A549 treated with AZD9567 at 1 μM for 4 hours (cell line): ENCODE measurements around the gene KLHL20. TPM values are rescaled to one million over a fixed set of nuclear protein-coding genes. Genes with fewer than 3 reads are reported as not detected.

ENCODE experiments used
- total RNA-seq: library from RNA; stranded (reverse); fragments of 200-300 nt; extraction: Qiagen RNA extraction; gene quantifications from 5 replicates; pipeline ENCODE4 v1.2.3, GENCODE V29; 2022; ENCODE audit not compliant: insufficient read depth

Gene KLHL20, protein sequence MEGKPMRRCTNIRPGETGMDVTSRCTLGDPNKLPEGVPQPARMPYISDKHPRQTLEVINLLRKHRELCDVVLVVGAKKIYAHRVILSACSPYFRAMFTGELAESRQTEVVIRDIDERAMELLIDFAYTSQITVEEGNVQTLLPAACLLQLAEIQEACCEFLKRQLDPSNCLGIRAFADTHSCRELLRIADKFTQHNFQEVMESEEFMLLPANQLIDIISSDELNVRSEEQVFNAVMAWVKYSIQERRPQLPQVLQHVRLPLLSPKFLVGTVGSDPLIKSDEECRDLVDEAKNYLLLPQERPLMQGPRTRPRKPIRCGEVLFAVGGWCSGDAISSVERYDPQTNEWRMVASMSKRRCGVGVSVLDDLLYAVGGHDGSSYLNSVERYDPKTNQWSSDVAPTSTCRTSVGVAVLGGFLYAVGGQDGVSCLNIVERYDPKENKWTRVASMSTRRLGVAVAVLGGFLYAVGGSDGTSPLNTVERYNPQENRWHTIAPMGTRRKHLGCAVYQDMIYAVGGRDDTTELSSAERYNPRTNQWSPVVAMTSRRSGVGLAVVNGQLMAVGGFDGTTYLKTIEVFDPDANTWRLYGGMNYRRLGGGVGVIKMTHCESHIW
- 11.7 to 21.0 TPM (median 14.3 TPM) in 5 replicates for total RNA-seq

DNA sequence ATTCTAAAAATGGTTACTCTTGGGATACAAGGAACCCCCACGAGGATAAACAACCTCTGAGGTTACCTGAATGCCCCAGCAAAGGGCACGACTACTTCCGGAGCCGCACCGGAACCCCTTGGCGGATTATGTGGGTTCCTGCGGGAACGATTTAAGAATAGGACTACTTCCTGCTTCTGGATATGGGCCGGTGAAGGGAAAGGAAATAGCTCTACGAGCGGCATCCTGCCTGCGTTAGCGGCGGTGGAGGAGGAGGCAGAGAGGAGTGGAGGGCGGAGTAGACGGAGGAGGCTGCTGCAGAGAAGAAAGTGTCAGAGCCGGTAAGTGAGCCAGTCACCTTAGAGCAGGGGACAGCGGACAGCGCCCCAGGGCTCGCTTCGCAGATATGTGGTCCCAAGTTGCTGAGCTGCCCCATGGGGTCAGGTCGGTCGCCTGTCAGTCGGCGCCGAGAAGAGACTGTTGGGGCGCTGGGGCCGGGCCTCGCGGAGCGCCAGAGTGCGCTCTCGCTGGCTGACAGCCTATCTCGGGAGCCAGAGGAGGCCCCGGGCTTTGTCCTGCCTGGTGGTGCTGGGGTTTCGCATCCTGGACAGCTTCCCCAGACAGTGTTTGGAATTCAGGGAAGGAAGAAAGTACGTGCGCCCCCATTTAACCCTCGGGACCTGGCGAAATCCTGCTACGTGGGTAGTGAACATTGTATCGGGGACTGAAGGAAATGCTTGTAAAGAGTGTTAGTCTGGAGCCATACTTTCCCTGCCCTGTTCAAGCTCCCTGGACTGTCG, at the start of gene KLHL20:
Gene KLHL20, plus strand, starts transcription at position 223 of the 779 bp plus-strand sequence. CDS start 1,063 bp downstream, outside the sequence.

GRCh38 chr1:173669491-173669941, 45.3 kb upstream of the KLHL20 start, which contains the start of gene ANKRD45:
Gene ANKRD45, minus strand, starts transcription at chr1:173669851. Its CDS starts 10,433 bp downstream, at chr1:173659418.

DNA sequence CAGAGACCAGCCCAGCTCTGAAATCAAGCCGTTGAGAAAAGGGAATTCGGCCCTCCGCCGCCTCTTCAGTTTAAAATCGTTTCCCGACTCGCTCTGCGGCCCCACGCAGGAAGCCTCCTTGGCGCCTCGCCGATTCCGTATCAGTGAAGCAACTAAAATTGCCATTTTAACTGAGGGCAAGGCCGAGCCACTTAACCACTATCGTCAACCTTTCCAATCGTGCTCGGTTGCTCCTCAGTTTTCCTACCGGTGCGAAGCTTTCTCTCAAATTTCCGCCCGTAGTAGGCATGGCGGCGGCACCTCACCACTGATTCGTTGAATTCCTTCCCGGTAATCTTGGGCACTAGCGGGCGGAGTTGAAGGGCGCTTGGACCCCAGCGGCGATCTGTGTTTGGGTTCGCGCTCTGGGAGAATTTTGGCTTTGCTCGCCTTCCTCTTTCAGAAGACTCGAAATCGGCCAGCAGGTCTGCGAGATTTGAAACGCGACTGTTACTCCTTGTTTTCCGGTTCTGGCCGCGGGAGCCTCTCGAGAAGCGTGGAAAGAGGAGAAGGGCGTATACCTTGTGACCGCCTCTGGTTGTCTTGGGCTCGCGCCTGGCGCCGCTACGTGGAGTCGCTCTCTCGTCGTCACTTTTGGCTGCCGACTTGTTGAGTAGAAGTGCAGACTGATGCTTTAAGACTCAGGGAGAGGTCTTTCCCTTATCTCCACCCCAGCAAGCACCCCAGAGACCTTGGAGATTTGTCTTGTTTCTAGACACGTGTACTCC, 109.7 kb downstream of the KLHL20 start, which contains the start of the genes CENPL and DARS2:
Gene CENPL, minus strand, starts transcription at position 569 of the 767 bp plus-strand sequence. CDS start 13,584 bp downstream, outside the sequence.
Gene DARS2, plus strand, starts transcription at position 359 of the 767 bp plus-strand sequence. CDS start 557 bp downstream, outside the sequence.

Other genes with a start within 250 kb of the KLHL20 start
- 300 to 353 TPM (median 325 TPM) in 5 replicates for gene PRDX6, start 237.6 kb upstream of the KLHL20 start, total RNA-seq
- gene SLC9C2, start 111.9 kb upstream of the KLHL20 start, total RNA-seq: not detected in 5 replicates
- gene TEX50, start 79.6 kb upstream of the KLHL20 start, total RNA-seq: not detected in 5 replicates
- gene ANKRD45, start 45.1 kb upstream of the KLHL20 start, total RNA-seq: 0.11 to 0.16 TPM (median 0.12 TPM) in 4 of 5 replicates, not detected in the other
- gene DARS2, start 109.7 kb downstream of the KLHL20 start, total RNA-seq: 36.9 to 41.1 TPM (median 39.7 TPM) in 5 replicates
- 11.8 to 16.4 TPM (median 13.7 TPM) in 5 replicates for gene CENPL, start 109.9 kb downstream of the KLHL20 start, total RNA-seq
- gene GAS5, start 153.0 kb downstream of the KLHL20 start, total RNA-seq: 318 to 427 TPM (median 328 TPM) in 5 replicates
- 0.70 to 1.6 TPM (median 1.5 TPM) in 5 replicates for gene ZBTB37, start 153.4 kb downstream of the KLHL20 start, total RNA-seq
- 0.08 to 0.16 TPM (median 0.09 TPM) in 4 of 5 replicates, not detected in the other for gene SERPINC1, start 202.3 kb downstream of the KLHL20 start, total RNA-seq